ENCODE data around the gene IL17RD.

IL17RD gene

GRCh38 chr3:57151021-57151449 lies 14.1 kb downstream of the IL17RD start:
- no peaks in the 10 kb centered on the region for H3K4me1 Mint-ChIP-seq (ENCODE audit: low read depth)
- H3K27me3 Mint-ChIP-seq, result peaks cover 23% of the 10 kb centered on the region
- no peak overlapping the region for H3K4me3 Mint-ChIP-seq
- H3K36me3 Mint-ChIP-seq (ENCODE audit: low read depth), result no peaks in the 10 kb centered on the region
- H3K9me3 Mint-ChIP-seq, result no peaks in the 10 kb centered on the region
- H3K27ac Mint-ChIP-seq, result no peak overlapping the region

- peaks cover 21% of the 10 kb centered on the region for H3K27me3 Mint-ChIP-seq
- H3K4me1 Mint-ChIP-seq (ENCODE audit: low read depth), result no peaks in the 10 kb centered on the region
- no peaks in the 10 kb centered on the region for H3K36me3 Mint-ChIP-seq (ENCODE audit: low read depth)
- H3K9me3 Mint-ChIP-seq, result no peaks in the 10 kb centered on the region
- no peak overlapping the region for H3K27ac Mint-ChIP-seq
- no peak overlapping the region for H3K4me3 Mint-ChIP-seq
These were observed 15.0 kb downstream of the IL17RD start for GRCh38 chr3:57150113-57150581.

- H3K9me3 Mint-ChIP-seq, result no peaks in the 10 kb centered on the region
- H3K36me3 Mint-ChIP-seq (ENCODE audit: low read depth), result no peaks in the 10 kb centered on the region
- no peak overlapping the region for H3K4me3 Mint-ChIP-seq
- H3K27me3 Mint-ChIP-seq, result peaks cover 29% of the 10 kb centered on the region
- H3K27ac Mint-ChIP-seq, result no peak overlapping the region
- no peaks in the 10 kb centered on the region for H3K4me1 Mint-ChIP-seq (ENCODE audit: low read depth)
These were observed 18.1 kb downstream of the IL17RD start for GRCh38 chr3:57147071-57147470.

- Mint-ChIP-seq H3K27me3 (peaks cover 31% of the 10 kb centered on the region), H3K27ac (no peak overlapping the region), H3K4me3 (no peak overlapping the region), H3K36me3 (ENCODE audit: low read depth) (no peaks in the 10 kb centered on the region), H3K4me1 (ENCODE audit: low read depth) (no peaks in the 10 kb centered on the region), H3K9me3 (no peaks in the 10 kb centered on the region)
These were observed 19.3 kb downstream of the IL17RD start for GRCh38 chr3:57145852-57146251.

GRCh38 chr3:57144952-57145351 lies 20.2 kb downstream of the IL17RD start:
- Mint-ChIP-seq H3K4me1 (ENCODE audit: low read depth) (no peaks in the 10 kb centered on the region), H3K4me3 (no peak overlapping the region), H3K9me3 (no peaks in the 10 kb centered on the region), H3K36me3 (ENCODE audit: low read depth) (no peaks in the 10 kb centered on the region), H3K27ac (no peak overlapping the region), H3K27me3 (peaks cover 32% of the 10 kb centered on the region)

- Mint-ChIP-seq H3K36me3 (ENCODE audit: low read depth) (no peaks in the 10 kb centered on the region), H3K4me3 (no peak overlapping the region), H3K9me3 (no peaks in the 10 kb centered on the region), H3K27me3 (peaks cover 36% of the 10 kb centered on the region), H3K27ac (no peak overlapping the region), H3K4me1 (ENCODE audit: low read depth) (no peaks in the 10 kb centered on the region)
These were observed 21.2 kb downstream of the IL17RD start for GRCh38 chr3:57143886-57144459.

GRCh38 chr3:57142411-57142723 lies 22.8 kb downstream of the IL17RD start:
- no peak overlapping the region for H3K4me3 Mint-ChIP-seq
- H3K27ac Mint-ChIP-seq, result no peak overlapping the region
- no peaks in the 10 kb centered on the region for H3K9me3 Mint-ChIP-seq
- no peaks in the 10 kb centered on the region for H3K4me1 Mint-ChIP-seq (ENCODE audit: low read depth)
- H3K27me3 Mint-ChIP-seq, result peaks cover 37% of the 10 kb centered on the region
- H3K36me3 Mint-ChIP-seq (ENCODE audit: low read depth), result no peaks in the 10 kb centered on the region

GRCh38 chr3:57141719-57142410 lies 23.3 kb downstream of the IL17RD start:
- Mint-ChIP-seq H3K27me3 (peaks cover 33% of the 10 kb centered on the region), H3K9me3 (no peaks in the 10 kb centered on the region), H3K36me3 (ENCODE audit: low read depth) (no peaks in the 10 kb centered on the region), H3K4me1 (ENCODE audit: low read depth) (no peaks in the 10 kb centered on the region), H3K4me3 (no peak overlapping the region), H3K27ac (no peak overlapping the region)

- Mint-ChIP-seq H3K9me3 (no peaks in the 10 kb centered on the region), H3K27ac (no peak overlapping the region), H3K4me3 (no peak overlapping the region), H3K4me1 (ENCODE audit: low read depth) (no peaks in the 10 kb centered on the region), H3K36me3 (ENCODE audit: low read depth) (no peaks in the 10 kb centered on the region), H3K27me3 (peaks cover 36% of the 10 kb centered on the region)
These were observed 24.3 kb downstream of the IL17RD start for GRCh38 chr3:57140894-57141293.

- no peak overlapping the region for H3K4me3 Mint-ChIP-seq
- no peaks in the 10 kb centered on the region for H3K9me3 Mint-ChIP-seq
- peaks cover 21% of the 10 kb centered on the region for H3K27me3 Mint-ChIP-seq
- H3K4me1 Mint-ChIP-seq (ENCODE audit: low read depth), result no peaks in the 10 kb centered on the region
- H3K27ac Mint-ChIP-seq, result no peak overlapping the region
- H3K36me3 Mint-ChIP-seq (ENCODE audit: low read depth), result no peaks in the 10 kb centered on the region
These were observed 29.0 kb downstream of the IL17RD start for GRCh38 chr3:57135964-57136719.

GRCh38 chr3:57133157-57133556 lies 32.0 kb downstream of the IL17RD start:
- Mint-ChIP-seq H3K36me3 (ENCODE audit: low read depth) (no peaks in the 10 kb centered on the region), H3K9me3 (no peaks in the 10 kb centered on the region), H3K27ac (no peak overlapping the region), H3K4me1 (ENCODE audit: low read depth) (no peaks in the 10 kb centered on the region), H3K27me3 (peaks cover 8% of the 10 kb centered on the region), H3K4me3 (no peak overlapping the region)

- H3K27me3 Mint-ChIP-seq, result peaks cover 3% of the 10 kb centered on the region
- H3K4me3 Mint-ChIP-seq, result no peak overlapping the region
These were observed 32.5 kb downstream of the IL17RD start for GRCh38 chr3:57132674-57133073.

GRCh38 chr3:57131210-57131588 lies 34.0 kb downstream of the IL17RD start:
- H3K27ac Mint-ChIP-seq, result no peak overlapping the region
- H3K4me1 Mint-ChIP-seq (ENCODE audit: low read depth), result no peaks in the 10 kb centered on the region
- H3K27me3 Mint-ChIP-seq, result peaks cover 3% of the 10 kb centered on the region
- no peak overlapping the region for H3K4me3 Mint-ChIP-seq
- H3K9me3 Mint-ChIP-seq, result no peaks in the 10 kb centered on the region
- no peaks in the 10 kb centered on the region for H3K36me3 Mint-ChIP-seq (ENCODE audit: low read depth)

More at GRCh38 chr3:57132674-57133073, 32.5 kb downstream of the IL17RD start:
- Mint-ChIP-seq H3K9me3 (no peaks in the 10 kb centered on the region), H3K27ac (no peak overlapping the region), H3K36me3 (ENCODE audit: low read depth) (no peaks in the 10 kb centered on the region), H3K4me1 (ENCODE audit: low read depth) (no peaks in the 10 kb centered on the region)

- Mint-ChIP-seq H3K36me3 (ENCODE audit: low read depth) (no peaks in the 10 kb centered on the region), H3K27me3 (no peaks in the 10 kb centered on the region)
These were observed 34.5 kb downstream of the IL17RD start for GRCh38 chr3:57130571-57131209.

More at GRCh38 chr3:57130571-57131209, 34.5 kb downstream of the IL17RD start:
- Mint-ChIP-seq H3K4me1 (ENCODE audit: low read depth) (no peaks in the 10 kb centered on the region), H3K4me3 (no peak overlapping the region), H3K27ac (no peak overlapping the region), H3K9me3 (no peaks in the 10 kb centered on the region)

Measured in stimulated activated naive CD8-positive, alpha-beta T cell treated with anti-CD3 and anti-CD28 coated beads, Interleukin-15, Interleukin-2, amounts not matched to agents 100 ng/mL and 50 ng/mL, for 24 hours (primary cell).